ENCODE results near the gene CNKSR1.

DNA sequence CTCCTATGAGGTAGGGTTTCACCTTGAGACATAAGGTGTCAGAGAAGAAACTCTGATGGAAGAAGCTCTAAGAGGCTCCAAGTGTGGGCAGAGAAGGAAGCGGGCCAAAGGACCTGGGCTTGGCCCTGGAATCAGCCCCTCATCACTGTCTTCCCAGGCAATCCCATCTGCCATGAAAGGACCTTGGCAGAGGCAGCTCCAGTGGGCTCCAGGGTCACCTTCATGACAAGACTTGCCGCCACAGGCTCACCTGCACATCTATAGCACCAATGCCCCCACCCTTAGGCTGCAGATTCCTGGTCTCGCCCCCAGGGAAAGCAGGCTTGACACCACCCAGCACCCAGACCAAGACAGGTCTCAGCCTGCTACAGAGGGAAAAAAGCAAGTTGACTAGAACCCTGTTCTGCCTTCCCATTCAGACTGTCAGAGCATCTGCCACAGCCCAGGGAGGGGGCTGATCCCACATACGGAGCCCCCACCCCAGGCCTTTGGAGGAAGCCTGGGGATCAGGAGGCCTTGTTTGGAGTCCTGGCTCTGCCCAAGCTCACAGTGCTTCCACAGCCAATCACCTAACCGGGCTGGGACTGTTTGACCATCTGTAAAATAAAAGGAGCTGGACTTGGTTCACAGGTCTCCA lies 18.9 kb upstream of the CNKSR1 start:
- TF ChIP-seq, protein P1, sequence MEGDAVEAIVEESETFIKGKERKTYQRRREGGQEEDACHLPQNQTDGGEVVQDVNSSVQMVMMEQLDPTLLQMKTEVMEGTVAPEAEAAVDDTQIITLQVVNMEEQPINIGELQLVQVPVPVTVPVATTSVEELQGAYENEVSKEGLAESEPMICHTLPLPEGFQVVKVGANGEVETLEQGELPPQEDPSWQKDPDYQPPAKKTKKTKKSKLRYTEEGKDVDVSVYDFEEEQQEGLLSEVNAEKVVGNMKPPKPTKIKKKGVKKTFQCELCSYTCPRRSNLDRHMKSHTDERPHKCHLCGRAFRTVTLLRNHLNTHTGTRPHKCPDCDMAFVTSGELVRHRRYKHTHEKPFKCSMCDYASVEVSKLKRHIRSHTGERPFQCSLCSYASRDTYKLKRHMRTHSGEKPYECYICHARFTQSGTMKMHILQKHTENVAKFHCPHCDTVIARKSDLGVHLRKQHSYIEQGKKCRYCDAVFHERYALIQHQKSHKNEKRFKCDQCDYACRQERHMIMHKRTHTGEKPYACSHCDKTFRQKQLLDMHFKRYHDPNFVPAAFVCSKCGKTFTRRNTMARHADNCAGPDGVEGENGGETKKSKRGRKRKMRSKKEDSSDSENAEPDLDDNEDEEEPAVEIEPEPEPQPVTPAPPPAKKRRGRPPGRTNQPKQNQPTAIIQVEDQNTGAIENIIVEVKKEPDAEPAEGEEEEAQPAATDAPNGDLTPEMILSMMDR (IDR thresholded peaks at IDR 0.05; ENCODE audit: low read length), result no peak
- TF ChIP-seq EZH2 (IDR thresholded peaks at IDR 0.05; ENCODE audit: borderline replicate concordance, low read length), result no peak
